Stimulated activated naive B cell treated with anti-CD40 and anti-IgM and Interleukin-4, amounts not matched to agents 10 μg/mL and 1 μg/mL and 100 μg/mL, for 72 hours (primary cell): ENCODE data around the gene C5.

ENCODE experiments used
- ATAC-seq, 2 donors: fragments of 150-1000 bp; cut with Tn5 transposase; replicated peaks; 2 replicates each; pipeline ENCODE4 v1.10.0; 2021; ENCODE audit warnings: moderate library complexity in 1 of 2
- DNase-seq: peaks from one replicate; pipeline ENCODE4 v3.0.0; 2021
- H3K27ac Mint-ChIP-seq: one replicate; pipeline ENCODE4 v1.8.0; 2022; ENCODE audit warnings: mild to moderate bottlenecking, mixed read lengths
- H3K27me3 Mint-ChIP-seq, 2 donors: one replicate each; pipeline ENCODE4 v1.8.0; 2022; ENCODE audit warnings: mixed read lengths in 2 of 2
- H3K36me3 Mint-ChIP-seq, 2 donors: one replicate each; pipeline ENCODE4 v1.8.0; 2022; ENCODE audit warnings: mixed read lengths in 2 of 2, mild to moderate bottlenecking in 1 of 2
- H3K4me1 Mint-ChIP-seq, 2 donors: one replicate each; pipeline ENCODE4 v1.8.0; 2022; ENCODE audit warnings: mixed read lengths in 2 of 2, mild to moderate bottlenecking in 1 of 2
- H3K4me3 Mint-ChIP-seq, 2 donors: one replicate each; pipeline ENCODE4 v1.8.0; 2022; ENCODE audit warnings: mild to moderate bottlenecking in 2 of 2, mixed read lengths in 2 of 2, moderate library complexity in 1 of 2
- H3K9me3 Mint-ChIP-seq, 2 donors: one replicate each; pipeline ENCODE4 v1.8.0; 2022; ENCODE audit warnings: mixed read lengths in 2 of 2, mild to moderate bottlenecking in 1 of 2

C5 gene

GRCh38 chr9:120904061-120904977 is 145.8 kb downstream of the C5 start:
- peaks cover 61 to 81% of the 10 kb centered on the region in 2 donors for H3K36me3 Mint-ChIP-seq
- no peaks in the 10 kb centered on the region for H3K9me3 Mint-ChIP-seq
- DNase-seq (no peak), ATAC-seq (peak; percentile 19 to 26)
- no peaks in the 10 kb centered on the region for H3K27me3 Mint-ChIP-seq
- H3K4me3 Mint-ChIP-seq: peak overlapping the region; percentile 28 to 52
- H3K4me1 Mint-ChIP-seq: peaks cover 66 to 92% of the 10 kb centered on the region in 2 donors
- peak overlapping the region; percentile 91 for H3K27ac Mint-ChIP-seq

- Mint-ChIP-seq H3K27ac (peak overlapping the region; percentile 91), H3K27me3 (no peaks in the 10 kb centered on the region), H3K4me3 (peak overlapping the region in 1 of 2 donors; percentile 34), H3K36me3 (peaks cover 55 to 75% of the 10 kb centered on the region in 2 donors), H3K4me1 (peaks cover 64 to 96% of the 10 kb centered on the region in 2 donors), H3K9me3 (no peaks in the 10 kb centered on the region)
- DNase-seq: no peak
- ATAC-seq: peak in 1 of 2 donors; percentile 5
Measured at GRCh38 chr9:120902569-120903535, 147.2 kb downstream of the C5 start.
